Measurements from ENCODE around the gene PTPRQ.

GRCh38 chr12:80684077-80684495 lies 240.1 kb downstream of the PTPRQ start:
- TF ChIP-seq, protein P1, sequence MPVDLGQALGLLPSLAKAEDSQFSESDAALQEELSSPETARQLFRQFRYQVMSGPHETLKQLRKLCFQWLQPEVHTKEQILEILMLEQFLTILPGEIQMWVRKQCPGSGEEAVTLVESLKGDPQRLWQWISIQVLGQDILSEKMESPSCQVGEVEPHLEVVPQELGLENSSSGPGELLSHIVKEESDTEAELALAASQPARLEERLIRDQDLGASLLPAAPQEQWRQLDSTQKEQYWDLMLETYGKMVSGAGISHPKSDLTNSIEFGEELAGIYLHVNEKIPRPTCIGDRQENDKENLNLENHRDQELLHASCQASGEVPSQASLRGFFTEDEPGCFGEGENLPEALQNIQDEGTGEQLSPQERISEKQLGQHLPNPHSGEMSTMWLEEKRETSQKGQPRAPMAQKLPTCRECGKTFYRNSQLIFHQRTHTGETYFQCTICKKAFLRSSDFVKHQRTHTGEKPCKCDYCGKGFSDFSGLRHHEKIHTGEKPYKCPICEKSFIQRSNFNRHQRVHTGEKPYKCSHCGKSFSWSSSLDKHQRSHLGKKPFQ (tag by site-specific recombination; IDR thresholded peaks at IDR 0.05) = no peak
- TF ChIP-seq CTCF (tag by site-specific recombination; IDR thresholded peaks at IDR 0.05) = no peak
- no peak for TF ChIP-seq ZBTB1 (tag by site-specific recombination; IDR thresholded peaks at IDR 0.05)
- TF ChIP-seq ZBTB20 (tag by site-specific recombination; IDR thresholded peaks at IDR 0.05) = no peak
- TF ChIP-seq ZNF76 (tag by site-specific recombination; IDR thresholded peaks at IDR 0.05; ENCODE audit: borderline replicate concordance, low read depth) = no peak
- TF ChIP-seq, protein P2, sequence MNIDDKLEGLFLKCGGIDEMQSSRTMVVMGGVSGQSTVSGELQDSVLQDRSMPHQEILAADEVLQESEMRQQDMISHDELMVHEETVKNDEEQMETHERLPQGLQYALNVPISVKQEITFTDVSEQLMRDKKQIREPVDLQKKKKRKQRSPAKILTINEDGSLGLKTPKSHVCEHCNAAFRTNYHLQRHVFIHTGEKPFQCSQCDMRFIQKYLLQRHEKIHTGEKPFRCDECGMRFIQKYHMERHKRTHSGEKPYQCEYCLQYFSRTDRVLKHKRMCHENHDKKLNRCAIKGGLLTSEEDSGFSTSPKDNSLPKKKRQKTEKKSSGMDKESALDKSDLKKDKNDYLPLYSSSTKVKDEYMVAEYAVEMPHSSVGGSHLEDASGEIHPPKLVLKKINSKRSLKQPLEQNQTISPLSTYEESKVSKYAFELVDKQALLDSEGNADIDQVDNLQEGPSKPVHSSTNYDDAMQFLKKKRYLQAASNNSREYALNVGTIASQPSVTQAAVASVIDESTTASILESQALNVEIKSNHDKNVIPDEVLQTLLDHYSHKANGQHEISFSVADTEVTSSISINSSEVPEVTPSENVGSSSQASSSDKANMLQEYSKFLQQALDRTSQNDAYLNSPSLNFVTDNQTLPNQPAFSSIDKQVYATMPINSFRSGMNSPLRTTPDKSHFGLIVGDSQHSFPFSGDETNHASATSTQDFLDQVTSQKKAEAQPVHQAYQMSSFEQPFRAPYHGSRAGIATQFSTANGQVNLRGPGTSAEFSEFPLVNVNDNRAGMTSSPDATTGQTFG (tag by site-specific recombination; IDR thresholded peaks at IDR 0.05; ENCODE audit: borderline replicate concordance) = no peak
- TF ChIP-seq TCF7L2 (IDR thresholded peaks at IDR 0.05; ENCODE audit: borderline replicate concordance, low read depth, low read length) = no peak
- no peak for TF ChIP-seq ZNF664 (tag by site-specific recombination; IDR thresholded peaks at IDR 0.05)

Measured in HEK293 (cell line).